Hematopoietic multipotent progenitor cell treated with erythropoietin and hydrocortisone succinate and interleukin-3 and kit ligand, for 17 days (in vitro differentiated cells): ENCODE results near the gene HLA-DPA1.
A peak's percentile ranks its signal among the peaks of the same experiment; 100 is the strongest.
"Not testable (repeated sequence)": the region's sequence is repeated elsewhere in the genome, so short reads cannot be mapped to it uniquely, and the experiment has no call there.

Experiments
- DNase-seq: peaks from one replicate; pipeline ENCODE4 v3.0.0-alpha.2; 2015; ENCODE audit warnings: low spot score

Gene HLA-DPA1

GRCh38 chr6:33073431-33073871 is at the start of gene HLA-DPA1:
HLA-DPA1 (minus strand) TSS chr6:33073649.
- no peak for DNase-seq

GRCh38 chr6:33123181-33123580 is 49.7 kb upstream of the HLA-DPA1 start:
- DNase-seq: no peak

GRCh38 chr6:33120001-33120400 is 46.6 kb upstream of the HLA-DPA1 start:
- no peak for DNase-seq

- peak; percentile 84 for DNase-seq
Measured at GRCh38 chr6:33118525-33119123, 45.2 kb upstream of the HLA-DPA1 start.

GRCh38 chr6:33117811-33118277 is 44.4 kb upstream of the HLA-DPA1 start:
- DNase-seq: no peak

- no peak for DNase-seq
Measured at GRCh38 chr6:33116841-33117711, 43.6 kb upstream of the HLA-DPA1 start.

- no peak for DNase-seq
Measured at GRCh38 chr6:33116417-33116816, 43.0 kb upstream of the HLA-DPA1 start.

- no peak for DNase-seq
Measured at GRCh38 chr6:33114406-33114805, 41.0 kb upstream of the HLA-DPA1 start.

- DNase-seq: no peak
Measured at GRCh38 chr6:33113755-33114154, 40.3 kb upstream of the HLA-DPA1 start.

- peak; percentile 20 for DNase-seq
Measured at GRCh38 chr6:33112148-33112547, 38.7 kb upstream of the HLA-DPA1 start.

GRCh38 chr6:33108307-33108706 is 34.9 kb upstream of the HLA-DPA1 start:
- DNase-seq: no peak

- no peak for DNase-seq
Measured at GRCh38 chr6:33107641-33108040, 34.2 kb upstream of the HLA-DPA1 start.

- no peak for DNase-seq
Measured at GRCh38 chr6:33105916-33106871, 32.7 kb upstream of the HLA-DPA1 start.

GRCh38 chr6:33105386-33105785 is 31.9 kb upstream of the HLA-DPA1 start:
- no peak for DNase-seq

- no peak for DNase-seq
Measured at GRCh38 chr6:33104887-33105286, 31.4 kb upstream of the HLA-DPA1 start.

GRCh38 chr6:33103776-33104175 is 30.3 kb upstream of the HLA-DPA1 start:
- no peak for DNase-seq

- not testable (repeated sequence) for DNase-seq
Measured at GRCh38 chr6:33101121-33101737, 27.8 kb upstream of the HLA-DPA1 start.

- no peak for DNase-seq
Measured at GRCh38 chr6:33095681-33096080, 22.2 kb upstream of the HLA-DPA1 start.

- no peak for DNase-seq
Measured at GRCh38 chr6:33093855-33094254, 20.4 kb upstream of the HLA-DPA1 start.

- DNase-seq: no peak
Measured at GRCh38 chr6:33092385-33092784, 18.9 kb upstream of the HLA-DPA1 start.

- peak; percentile 20 for DNase-seq
Measured at GRCh38 chr6:33091957-33092356, 18.5 kb upstream of the HLA-DPA1 start.
